GM18858 (cell line): ENCODE results near the gene RPL39.
"Not testable (repeated sequence)": the region's sequence is repeated elsewhere in the genome, so short reads cannot be mapped to it uniquely, and the experiment has no call there.

Experiments
- ATAC-seq: cut with Tn5 transposase; IDR thresholded peaks from one replicate; pipeline ENCODE4 v1.9.1; 2021; ENCODE audit not compliant: unreplicated experiment

The RPL39 gene

DNA sequence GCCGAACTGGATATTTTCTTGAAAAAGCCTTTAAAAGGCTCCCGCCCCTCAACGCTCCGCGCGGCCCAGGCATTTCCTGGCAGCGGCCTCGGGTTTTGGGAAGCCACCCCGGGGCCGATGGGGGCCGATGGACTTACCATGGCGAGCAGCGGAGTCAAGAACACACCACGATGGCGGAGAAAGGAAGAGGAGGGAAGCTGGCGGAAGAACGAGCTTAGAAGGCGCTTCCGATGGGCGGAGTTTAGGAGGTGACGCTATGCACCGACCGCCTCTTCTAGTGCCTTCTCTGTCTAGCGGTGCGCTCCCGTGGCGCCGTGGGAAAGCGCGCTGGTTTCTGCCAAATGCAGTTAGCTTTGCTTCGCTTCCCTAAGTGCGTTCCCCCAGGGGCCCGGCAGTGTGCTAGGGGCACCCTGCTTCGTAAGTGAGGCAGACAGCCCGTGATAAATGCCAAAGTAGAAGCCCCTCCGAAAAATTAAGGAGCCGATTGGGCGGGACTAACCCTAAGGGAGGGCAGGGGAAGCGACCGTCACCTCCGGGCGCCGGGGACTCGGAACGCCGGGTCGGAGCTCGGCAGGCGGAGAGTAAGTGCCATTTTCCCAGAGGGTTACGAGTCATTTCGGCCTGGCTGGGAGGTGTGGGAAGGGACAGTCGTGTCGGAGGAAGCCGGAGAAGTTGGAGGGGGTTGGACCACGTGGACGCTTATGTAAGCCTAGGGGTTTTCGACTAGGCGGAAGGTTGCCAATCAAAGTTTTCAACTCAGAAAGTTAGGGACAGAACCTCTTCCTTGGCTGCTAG, at the start of gene RPL39:
RPL39 (minus strand) TSS at position 194 of the 795 bp plus-strand sequence; CDS start at position 140, 54 bp downstream.
- peak; percentile 78 for ATAC-seq

DNA sequence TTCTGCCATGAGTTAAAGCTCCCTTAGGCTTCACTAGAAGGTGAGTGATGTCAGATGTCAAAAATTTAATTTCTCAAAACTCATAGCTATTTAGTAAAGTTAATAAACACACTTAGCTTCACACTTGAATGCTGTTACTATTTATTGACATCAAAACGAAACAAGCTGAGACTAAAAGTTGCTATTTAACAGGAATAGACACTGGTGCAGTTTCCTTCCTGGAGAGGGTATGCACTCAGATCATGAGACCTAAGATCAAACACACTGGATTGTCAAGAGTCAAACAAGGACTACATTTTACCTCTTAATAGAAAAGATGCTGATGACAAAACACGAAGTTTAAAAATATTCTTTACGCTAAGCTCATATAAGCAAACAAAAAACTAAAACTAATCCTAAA, 42.5 kb upstream of the RPL39 start:
- ATAC-seq, result no peak

DNA sequence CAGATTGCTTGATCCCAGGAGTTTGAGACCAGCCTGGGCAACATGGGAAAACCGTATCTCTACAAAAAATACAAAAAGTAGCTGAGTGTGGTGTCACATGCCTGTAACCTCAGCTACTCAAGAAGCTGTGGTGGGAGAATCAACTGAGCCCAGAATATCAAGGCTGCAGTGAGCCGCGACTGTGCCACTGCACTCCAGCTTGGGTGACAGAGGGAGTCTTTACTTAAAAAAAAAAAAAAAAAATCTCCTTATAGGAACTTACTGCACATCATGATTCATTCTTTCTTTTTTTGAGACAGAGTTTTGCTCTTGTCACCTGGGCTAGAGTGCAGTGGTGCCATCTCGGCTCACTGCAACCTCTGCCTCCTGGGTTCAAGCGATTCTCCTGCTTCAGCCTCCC, 37.0 kb upstream of the RPL39 start:
- no peak for ATAC-seq

DNA sequence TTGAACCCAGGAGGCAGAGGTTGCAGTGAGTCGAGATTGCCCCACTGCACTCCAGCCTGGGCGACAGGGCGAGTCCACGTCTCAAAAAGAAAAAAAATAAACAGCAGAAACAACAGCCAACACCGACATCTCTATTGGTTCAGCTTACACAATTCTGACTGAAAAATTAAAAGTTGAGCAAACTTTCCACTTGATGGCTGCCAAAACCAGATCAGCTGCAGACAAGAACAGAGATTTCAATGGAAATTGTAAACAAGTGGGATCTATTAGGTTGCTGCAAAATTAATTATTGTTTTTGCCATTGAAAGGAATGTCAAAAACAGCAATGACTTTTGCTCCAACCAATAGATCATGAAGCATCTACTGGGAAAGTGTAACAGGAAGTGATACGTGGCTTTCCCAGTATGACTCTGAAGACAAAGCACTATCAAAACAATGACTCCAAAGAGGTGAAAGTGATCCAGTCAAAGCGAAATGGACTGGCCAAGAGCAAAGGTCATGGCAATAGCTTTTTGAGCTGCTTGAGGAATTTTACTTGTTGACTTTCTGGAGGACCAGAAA, 35.0 kb upstream of the RPL39 start:
- ATAC-seq, result no peak

DNA sequence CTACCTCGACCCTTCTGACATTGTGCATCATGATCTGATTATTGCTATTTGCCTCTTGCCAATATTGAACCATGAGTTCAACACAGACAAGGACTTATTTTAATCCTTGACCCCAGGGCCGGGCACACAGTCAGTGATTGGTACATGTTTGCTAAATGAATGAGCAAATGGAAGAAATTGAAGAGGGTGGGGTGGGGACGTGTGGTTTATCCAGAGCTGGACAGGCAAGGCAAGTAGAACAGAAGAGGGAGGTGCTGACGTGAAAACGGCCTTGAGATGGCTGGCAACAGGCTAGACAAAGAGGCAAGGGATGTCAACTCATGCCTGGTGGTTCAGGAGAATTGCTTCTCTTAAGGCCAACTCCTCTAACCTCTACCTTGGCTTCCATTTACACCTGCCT, 32.8 kb upstream of the RPL39 start:
- not testable (repeated sequence) for ATAC-seq

DNA sequence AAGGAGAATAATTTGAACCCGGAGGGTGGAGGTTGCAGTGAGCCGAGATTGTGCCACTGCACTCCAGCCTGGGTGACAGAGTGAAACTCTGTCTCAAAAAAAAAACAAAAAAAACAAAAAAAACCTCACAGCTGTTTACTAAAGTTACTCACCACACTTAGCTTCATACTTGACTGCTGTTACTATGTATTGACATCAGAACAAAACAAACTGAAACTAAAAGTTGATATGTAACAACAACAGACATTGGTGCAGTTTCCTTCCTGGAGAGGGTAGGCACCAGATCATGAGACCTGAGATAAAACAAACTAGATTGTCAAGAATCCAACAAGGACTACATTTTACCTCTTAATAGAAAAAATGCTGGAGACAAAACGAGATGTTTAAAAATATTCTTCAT, 30.3 kb upstream of the RPL39 start:
- peak; percentile 98 for ATAC-seq

DNA sequence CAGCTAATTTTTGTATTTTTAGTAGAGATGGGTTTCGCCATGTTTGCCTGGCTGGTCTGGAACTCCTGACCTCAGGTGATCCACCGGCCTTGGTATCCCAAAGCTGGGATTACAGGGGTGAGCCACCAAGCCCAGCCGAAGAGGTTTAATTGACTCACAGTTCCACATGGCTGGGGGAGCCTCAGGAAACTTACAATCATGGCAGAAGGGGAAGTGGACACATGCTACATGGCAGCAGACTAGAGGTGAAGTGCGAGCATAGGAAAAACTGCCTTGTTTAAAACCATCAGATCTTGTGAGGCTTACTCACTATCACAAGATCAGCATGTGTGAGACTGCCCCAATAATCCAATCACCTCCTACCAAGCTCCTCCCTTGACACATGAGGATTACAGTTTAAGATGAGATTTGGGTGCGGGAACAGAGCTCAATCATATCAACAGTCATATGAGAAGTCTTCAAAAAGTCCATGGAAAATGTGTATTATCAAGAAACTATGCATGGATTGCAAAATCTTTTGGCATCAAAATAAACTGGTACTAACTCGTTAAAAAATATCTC, 25.8 kb upstream of the RPL39 start:
- no peak for ATAC-seq

DNA sequence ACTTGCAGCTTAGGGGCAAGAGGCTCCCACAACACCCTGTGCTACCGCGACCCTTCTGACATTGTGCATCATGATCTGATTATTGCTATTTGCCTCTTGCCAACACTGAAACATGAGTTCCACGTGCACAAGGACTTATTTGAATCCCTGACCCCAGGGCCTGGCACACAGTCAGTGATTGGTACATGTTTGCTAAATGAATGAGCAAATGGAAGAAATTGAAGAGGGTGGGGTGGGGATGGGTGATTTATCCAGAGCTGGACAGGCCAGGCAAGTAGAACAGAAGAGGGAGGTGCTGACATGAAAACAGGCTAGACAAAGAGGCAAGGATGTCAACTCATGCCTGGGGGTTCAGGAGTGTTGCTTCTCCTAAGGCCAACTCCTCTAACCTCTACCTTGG, 24.9 kb upstream of the RPL39 start:
- no peak for ATAC-seq

DNA sequence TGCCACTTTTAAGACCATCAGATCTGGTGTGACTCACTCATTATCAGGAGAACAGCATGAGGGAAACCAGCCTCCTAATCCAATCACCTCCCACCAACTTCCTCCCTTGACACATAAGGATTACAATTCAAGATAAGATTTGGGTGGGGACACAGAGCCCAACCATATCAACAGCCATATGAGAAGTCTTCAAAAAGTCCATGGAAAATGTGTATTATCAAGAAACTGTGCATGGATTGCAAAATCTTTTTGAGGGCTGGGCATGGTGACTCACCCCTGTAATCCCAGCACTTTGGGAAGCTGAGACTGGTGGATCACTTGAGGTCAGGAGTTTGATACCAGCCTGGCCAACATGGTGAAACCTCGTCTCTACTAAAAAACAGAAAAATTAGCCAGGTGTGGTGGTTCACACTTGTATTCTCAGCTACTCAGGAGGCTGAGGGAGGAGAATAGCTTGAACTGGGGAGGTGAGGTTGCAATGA, 17.8 kb upstream of the RPL39 start:
- no peak for ATAC-seq

DNA sequence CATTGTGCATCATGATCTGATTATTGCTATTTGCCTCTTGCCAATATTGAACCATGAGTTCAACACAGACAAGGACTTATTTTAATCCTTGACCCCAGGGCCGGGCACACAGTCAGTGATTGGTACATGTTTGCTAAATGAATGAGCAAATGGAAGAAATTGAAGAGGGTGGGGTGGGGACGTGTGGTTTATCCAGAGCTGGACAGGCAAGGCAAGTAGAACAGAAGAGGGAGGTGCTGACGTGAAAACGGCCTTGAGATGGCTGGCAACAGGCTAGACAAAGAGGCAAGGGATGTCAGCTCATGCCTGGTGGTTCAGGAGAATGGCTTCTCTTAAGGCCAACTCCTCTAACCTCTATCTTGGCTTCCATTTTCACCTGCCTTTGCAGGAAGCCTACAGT, 17.0 kb upstream of the RPL39 start:
- not testable (repeated sequence) for ATAC-seq

DNA sequence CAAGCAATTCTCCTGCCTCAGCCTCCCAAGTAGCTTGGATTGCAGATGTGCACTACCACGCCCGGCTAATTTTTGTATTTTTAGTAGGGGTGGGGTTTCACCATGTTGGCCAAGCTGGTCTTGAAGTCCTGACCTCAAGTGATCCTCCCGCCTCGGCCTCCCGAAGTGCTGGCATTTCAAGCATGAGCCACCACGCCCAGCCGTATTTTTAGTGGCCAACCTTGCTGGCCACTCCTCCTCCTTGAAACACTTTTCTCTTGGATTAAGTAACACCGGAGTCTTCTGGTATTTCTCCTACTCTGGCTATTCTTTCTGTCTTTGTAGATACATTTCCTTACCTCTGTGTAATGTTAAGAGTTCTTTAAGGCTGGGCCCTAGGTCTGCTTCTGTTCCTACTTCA, 11.1 kb upstream of the RPL39 start:
- no peak for ATAC-seq

DNA sequence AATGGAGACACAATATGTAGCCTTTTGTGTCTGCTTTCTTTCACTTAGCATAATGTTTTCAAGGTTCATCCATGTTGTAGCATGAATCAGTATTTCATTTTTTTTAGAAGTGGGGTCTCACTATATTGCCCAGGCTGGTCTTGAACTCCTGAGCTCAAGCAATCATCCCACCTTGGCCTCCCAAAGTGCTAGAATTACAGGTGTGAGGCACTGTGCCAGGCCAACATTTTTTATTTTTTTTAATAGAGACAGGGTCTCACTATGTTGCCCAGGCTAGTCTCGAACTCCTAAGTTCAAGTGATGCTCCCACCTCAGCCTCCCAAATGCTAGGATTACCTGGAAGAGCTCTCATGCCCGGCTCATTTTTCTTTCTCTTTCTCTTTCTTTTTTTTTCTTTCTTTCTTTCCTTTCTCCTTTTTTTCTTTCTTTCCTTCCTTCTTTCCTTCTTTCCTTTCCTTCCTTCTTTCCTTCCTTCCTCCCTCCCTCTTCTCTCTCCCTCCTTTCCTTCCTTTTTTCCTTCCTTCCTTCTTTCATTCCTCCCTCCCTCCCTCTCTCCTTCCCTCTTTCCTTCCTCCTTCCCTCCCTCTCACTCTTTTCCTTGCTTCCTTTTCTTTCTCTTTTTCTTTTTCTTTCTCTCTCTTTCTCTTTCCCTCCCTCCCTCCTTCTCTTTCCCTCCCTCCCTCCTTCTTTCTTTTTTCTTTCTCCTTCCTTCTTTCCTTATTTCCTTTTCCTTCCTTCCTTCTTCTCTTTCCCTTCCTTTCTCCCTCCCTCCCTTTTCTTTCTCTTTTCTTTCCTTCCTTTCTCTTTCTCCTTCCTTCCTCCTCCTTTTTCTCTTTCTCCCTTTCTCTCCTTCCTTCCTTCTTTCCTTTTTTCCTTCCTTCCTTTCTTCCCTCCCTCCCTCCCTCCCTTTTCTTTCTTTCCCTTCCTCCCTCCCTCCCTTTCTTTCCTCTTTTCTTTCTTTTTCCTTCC, 10.1 kb upstream of the RPL39 start:
- ATAC-seq, result no peak

DNA sequence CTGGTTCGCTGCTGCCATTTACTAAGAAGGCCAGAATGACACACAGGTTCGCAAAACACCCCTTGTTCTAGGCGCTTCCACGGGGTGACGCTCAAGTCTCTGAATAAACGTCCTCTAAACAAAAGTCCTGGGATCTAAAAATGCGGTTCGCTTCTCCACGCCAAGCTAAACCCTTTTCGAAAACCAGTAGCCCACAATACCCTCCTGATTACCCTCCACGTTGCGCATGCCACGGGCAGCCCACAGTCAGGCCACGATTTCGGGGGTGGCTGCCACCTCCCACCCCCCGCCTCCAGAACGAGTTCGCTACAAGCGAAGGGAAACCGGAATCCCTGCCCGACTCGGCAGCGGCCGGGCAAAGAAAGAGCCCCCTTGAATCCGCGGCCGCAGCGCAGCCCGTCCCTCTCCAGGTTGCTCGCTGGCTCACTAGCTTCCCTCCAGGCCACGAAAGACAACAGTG, 423 bp downstream of the RPL39 start:
- ATAC-seq, result no peak

DNA sequence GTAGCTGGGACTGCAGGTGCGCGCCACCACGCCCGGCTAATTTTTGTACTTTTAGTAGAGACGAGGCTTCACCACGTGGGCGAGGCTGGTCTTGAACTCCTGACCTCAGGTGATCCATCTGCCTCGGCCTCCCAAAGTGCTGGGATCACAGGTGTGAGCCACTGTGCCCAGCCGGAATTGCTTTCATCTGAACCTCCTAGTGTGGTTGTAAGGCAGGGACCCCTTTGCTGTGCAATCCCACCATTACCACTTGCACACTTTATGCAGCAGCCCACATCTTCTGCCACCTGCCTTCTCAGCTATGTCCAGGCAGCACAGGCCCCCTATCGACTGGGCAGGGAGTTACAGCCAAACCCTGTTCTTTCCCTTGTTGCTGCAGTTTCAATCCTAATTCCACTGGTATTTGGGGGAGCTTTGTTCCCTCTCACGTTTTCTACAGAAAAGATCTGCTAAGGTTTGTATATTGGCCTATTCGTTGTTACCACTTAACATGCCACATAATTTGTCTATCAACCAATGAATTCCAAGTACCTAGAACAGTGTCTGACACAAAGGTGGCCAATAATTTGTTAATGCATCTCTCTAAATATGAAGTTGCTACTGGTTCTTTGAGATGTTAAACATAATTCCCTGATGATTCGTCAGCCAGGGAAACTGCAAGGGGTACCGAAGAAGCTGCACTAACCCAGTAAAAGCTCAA, 6.5 kb downstream of the RPL39 start:
- ATAC-seq, result no peak

DNA sequence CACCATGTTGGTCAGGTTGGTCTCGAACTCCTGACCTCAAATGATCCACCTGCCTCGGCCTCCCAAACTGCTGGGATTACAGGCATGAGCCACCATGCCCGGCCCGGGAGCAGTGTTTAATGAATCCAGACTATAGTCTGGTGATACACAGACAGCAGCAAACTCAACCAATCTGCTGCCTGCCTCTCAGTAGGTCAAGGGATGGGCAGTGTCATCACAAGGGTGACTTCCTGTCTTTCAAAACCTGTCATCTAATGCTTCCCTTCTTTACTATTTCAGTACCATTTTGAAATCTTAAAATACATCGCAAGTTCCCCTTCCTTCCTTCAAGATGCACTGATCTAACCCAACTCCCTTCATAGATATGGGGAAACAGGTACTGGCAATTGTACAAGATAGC, 8.4 kb downstream of the RPL39 start:
- ATAC-seq, result no peak

DNA sequence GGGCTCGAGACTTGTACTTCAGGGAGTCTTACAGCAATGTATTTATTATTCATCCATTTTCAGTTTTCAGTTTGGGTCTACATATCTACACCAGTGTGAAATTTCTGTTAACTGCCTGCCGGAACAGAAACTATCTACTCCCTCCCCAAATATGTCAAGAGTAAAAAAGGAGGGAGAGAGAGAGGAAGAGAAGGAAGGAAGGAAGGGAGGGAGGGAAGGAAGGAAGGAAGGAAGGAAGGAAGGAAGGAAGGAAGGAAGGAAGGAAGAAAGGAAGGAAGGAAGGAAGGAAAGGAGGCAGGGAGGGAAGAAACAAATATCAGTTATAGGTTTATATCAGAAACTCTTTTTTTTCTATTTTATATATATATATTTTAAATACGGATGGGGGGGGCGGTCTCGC, 12.6 kb downstream of the RPL39 start:
- no peak for ATAC-seq

DNA sequence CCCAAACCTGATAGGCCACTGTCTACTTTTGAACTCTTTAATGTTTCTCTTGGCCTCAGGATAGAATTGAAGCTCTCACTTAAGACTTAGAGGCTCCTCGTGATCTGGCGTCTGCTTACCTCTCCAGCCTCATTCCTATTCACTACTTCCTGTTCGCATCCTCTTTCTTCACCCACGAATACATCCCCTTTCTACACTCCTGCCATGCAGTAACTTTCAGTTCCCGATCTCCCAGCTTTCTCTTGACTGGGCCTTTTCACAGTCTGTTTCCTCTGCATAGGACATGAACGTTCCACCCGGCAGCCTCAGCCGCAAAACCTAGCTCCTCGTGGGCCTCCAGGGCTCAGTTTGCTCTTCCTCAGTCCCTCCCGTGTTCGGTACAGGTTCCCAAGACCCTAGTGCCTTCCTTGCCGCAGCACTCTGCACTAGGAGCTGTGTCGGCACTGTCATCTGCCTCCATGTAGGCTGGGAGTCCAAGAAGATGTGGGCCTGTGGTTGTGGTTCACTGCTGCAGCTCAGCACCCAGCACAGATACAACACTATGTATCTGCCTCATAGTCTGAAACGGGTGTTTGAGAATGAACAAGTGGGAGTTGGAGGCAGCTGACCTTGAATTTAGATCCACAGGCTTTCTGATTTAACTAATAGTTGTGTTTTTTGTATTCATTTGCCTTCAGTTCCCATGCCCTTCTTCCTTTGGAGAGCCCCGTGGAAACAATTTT, 15.8 kb downstream of the RPL39 start:
- no peak for ATAC-seq

DNA sequence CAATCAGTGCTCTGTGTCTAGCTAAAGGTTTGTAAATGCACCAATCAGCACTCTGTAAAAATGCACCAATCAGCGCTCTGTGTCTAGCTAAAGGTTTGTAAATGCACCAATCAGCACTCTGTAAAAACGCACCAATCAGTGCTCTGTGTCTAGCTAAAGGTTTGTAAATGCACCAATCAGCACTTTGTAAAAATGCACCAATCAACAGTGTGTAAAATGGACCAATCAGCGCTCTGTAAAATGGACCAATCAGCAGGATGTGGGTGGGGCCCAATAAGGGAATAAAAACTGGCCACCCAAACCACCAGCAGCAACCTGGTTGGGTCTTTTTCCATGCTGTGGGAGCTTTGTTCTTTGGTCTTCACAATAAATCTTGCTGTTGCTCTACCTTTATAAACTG, 22.0 kb downstream of the RPL39 start:
- ATAC-seq, result not testable (repeated sequence)

DNA sequence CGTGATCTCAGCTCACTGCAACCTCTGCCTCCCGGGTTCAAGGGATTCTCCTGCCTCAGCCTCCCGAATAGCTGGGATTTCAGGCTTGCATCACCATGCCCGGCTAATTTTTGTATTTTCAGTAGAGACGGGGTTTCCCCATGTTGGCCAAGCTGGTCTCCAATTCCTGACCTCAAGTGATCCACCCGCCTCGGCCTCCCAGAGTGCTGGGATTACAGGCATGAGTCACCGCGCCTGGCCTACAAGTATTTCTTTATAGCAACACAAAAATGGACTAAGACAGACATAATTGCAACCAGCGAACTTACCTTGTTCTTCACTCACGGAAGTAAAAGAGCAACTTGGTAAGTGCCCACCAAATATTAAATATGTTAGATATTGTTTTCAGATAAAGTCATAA, 23.0 kb downstream of the RPL39 start:
- not testable (repeated sequence) for ATAC-seq
